HG03342 (cell line): ENCODE results near the gene MYBBP1A.

Experiments
- ATAC-seq: cut with Tn5 transposase; IDR thresholded peaks from one replicate; pipeline ENCODE4 v1.9.1; 2021; ENCODE audit warnings: mild to moderate bottlenecking, moderate library complexity; ENCODE audit not compliant: unreplicated experiment

MYBBP1A gene

DNA sequence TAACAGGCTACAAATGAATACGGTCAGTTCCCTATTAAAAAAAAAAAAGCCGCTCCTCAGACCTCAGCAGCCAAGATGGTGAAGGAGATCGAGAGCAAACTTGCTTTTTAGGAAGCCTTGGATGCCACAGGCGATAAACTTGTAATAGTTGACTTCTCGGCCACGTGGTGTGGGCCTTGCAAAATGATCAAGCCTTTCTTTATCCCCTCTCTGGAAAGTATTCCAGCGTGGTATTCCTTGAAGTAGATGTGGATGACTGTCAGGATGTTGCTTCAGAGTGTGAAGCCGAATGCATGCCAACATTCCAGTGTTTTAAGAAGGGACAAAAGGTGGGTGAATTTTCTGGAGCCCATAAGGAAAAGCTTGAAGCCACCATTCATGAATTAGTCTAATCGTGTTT lies 16.9 kb upstream of the MYBBP1A start:
- ATAC-seq = no peak

DNA sequence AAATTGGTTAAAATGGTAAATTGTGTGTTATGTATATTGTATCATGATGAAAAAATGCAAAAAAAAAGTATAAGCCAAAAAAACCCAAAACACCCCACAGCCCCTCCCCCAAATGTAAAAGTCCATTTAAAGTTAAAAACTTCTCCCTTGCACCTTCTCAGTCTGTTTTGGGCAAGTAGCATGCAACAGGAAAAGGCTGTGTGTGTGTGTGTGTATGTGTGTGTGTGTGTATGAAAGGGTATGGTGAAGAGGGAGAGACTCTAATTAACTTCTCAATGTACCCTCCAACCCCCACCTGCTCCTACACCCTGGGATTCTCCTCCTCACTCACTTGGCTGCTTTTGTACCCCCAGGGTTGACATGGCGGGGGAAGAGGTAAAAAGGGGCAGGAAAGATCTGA lies 14.4 kb upstream of the MYBBP1A start:
- ATAC-seq = no peak

DNA sequence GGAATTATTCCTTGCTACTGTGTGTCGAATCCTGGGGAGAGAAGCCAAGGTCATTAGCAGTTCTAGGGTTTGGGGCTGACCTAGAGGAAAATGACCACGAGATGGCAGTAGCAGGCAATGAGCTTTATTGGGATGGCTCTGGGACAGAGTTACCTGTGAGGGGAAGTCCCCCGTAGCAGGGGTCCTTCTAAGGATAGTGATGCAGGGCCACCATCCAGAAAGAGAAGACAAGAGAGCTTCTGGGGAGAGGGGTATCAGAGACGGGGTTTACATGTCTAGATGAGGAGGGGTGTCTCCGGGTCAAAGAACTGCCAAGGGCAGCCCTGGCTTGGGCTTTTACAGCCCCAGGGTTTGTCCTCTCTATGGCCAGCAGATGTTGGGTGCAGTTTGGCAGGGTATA lies 11.6 kb upstream of the MYBBP1A start:
- ATAC-seq = no peak

DNA sequence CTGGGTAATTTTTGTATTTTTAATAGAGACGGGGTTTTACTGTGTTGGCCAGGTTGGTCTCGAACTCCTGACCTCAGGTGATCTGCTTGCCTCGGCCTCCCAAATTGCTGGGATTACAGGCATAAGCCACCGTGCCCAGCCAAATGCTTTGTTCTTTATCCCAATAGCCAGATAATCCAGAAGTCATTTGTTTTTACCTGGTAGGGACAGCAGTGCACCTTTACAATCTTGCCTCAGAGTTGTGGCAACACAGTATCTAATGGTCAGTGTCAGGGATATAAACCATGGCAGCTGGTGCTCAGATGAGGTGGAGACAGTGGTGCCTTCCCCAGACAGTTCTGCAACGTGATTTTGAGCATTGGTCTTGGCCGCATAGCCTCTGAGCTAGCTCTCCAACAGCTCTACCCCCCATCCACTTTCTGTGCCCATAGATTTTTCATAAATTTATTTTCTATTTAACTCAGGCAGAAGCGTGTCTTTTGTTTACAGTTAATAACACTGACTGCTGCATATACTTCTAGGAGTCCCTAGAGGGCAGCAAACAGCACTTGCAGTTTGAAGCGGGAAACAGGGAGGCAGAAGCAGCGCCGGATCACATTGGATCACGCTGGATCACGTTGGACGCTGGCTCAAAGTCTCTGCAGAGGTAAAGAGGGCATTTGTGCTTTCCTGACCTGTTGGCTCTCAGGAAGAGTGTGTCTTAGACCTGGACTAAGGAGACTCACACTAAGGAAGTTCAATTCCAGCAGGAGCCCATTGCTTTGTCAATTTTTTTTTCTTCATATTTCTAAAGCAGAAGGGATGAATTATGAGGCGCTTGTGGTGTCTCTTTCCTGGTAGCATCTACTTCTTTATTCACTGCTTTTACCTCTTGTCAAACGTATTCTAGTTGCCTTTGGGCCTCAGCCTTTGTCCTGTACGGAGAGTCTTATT lies 10.3 kb upstream of the MYBBP1A start:
- no peak for ATAC-seq

DNA sequence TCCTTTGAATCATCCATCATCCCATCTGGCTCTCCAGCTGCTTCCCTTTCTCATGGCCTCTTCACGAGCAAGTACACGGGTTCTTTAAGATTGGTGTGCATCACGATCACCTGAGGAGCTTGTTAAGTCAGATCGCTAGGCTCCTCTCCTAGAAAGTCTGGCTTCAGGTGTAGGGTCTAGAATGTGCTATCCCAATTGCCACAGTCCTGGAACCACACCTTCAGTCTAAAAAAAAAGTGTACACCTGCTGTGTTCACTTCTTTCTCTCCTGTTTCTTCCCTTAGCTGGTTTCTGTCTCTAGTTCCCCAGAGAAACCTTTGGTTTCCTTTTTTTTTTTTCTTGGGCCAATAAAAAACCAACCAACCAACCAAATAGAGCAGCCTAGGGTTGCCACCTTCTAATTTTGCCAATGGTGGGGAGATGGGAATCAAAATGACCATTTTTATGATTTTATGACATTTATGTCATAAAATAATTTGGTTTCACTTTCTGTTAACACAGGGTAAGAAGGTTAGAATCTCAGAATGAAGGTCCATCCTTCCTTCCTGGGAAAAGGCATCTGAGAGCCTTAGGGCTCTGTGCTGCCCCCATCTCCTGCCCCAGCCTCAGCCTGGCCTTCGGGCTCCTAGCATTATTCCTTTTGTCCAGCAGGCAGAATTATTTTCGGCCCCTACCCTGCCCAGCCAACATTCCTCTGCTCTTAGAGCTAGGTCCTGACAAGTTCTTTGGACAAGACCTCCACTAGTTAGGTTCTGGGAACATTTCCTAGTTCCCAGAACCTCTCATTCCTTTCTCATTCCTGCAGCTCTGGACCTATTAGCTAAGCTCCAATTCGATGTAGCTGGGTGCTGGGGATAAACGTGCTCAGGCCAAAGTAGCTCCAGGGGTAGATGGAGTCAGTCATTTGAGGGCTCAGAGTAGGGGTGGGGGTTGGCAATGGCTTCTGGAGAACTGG lies 7.1 kb upstream of the MYBBP1A start:
- ATAC-seq = no peak

DNA sequence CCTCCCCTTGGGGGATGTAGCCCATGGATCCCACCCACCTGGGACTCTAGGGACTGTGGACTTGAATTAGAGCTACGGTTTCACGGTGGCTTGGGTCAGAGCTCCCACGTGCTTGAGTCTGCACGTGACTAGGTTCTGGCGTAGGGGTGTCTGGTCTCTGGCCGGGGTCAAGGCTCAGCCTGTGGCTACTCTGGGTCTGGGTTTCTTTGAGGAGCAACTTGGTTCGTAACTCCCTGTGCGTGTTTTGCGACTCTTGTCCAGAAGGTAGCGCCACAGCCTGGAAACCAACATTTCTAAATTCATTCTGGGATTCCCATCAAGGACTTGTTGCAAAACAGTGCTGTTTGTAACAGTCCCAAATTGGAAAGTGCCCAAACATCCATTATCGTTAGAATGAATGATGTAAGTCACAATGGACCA lies 5.7 kb upstream of the MYBBP1A start:
- no peak for ATAC-seq

DNA sequence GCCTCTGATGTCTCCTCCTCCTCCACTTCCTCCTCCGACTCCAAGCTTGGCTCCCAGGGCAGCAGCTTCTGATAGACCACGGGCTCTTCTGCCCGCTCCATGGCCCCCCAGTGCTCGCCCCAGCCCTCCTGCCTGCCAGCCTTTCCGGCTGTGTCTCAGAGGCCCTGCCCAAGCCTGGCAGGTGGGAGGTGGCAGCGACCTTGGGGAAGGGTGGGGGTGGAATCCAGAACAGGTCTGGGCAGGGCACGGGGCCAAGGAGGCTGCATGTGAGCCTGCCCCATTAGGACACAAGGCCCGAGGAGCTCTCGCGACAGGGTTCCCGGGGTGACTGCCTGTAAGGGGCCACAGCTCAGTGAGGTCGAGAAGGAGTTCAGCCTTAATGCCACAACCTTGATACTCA lies 5.2 kb upstream of the MYBBP1A start, which contains the start of gene GGT6:
Gene GGT6, minus strand, starts transcription at position 157 of the 400 bp plus-strand sequence. Its CDS starts 56 bp downstream, at position 101.
- no peak for ATAC-seq

DNA sequence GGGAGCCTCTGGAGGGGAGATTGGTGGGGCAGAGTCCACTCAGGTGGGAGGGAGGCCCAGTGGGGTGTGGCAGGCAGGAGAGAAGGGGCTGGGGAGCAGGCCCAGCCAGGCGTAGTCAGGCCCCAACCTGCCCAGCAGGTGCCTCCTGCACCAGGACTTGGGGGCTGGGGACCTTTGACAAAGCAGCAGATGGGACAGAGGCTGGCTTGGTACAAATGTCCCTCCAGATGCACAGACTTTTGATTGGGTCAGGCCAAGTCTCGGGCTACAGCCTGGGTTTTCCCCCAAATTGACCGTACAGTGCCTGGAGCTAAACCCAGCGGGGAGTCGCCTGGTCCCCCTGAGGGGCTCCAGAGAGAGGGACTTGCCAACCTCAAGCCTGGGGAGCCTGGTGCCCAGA lies 4.8 kb upstream of the MYBBP1A start:
- no peak for ATAC-seq

DNA sequence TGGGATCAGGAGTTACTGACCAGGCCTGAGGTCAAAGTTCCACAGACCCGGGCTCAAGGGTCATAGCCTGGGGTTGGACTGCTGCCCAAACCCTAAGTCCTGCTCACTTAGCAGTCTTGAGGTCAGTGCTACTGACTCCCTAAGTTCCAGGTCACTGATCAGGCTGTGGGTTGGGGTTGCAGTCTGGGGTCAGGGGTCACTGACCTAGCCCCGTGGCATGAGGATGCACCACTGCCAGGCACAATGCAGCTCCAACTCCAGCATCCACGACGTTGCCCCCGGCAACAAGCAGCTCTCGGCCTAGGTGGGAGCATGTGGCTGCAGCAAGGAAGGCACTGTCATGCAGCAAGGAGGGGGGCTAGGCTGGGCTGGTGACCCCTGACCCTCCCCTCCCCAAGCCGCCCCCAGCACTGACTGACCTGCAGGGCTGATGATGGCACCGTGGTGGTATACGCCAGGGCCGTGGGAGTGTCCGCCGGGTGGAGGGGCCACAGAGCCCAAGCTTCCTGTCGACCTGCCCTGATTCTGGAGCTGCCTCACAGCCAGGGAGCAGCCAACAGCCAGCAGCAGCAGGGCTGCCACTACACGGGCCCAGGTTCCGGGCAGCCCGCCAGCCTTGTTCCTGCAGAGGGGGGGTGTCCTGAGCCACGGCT lies 4.1 kb upstream of the MYBBP1A start:
- no peak for ATAC-seq

DNA sequence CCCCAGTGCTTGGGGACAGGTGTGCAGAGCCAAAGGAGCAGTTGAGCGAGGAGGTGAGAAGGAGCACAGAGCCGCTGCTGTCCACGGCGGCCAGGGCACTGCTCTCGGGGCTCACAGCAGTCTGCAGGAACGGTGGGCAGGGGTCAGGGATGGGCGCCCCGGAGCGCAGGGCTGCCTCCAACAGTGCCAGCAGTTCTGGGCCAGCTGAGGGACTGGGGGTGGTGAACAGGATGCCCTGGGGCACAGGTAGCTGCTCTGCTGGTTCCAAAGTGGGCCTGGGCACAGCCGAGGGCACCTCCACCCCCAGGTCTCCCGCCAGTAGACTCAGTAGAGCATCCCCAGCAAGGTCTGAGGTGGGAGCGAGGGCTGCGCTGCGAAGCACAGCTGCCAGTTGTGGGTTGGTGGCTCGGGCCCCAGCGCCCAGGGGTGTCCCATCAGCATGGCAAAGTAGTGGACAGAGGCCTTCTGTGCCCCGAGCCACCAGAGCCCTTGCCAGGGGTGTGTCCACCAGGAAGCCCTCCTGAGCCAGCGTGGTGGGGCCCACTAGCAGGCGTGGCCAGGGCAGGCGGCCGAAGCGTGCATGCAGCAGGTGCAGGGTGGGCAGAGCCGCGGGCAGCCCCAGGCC lies 3.3 kb upstream of the MYBBP1A start:
- ATAC-seq = no peak

DNA sequence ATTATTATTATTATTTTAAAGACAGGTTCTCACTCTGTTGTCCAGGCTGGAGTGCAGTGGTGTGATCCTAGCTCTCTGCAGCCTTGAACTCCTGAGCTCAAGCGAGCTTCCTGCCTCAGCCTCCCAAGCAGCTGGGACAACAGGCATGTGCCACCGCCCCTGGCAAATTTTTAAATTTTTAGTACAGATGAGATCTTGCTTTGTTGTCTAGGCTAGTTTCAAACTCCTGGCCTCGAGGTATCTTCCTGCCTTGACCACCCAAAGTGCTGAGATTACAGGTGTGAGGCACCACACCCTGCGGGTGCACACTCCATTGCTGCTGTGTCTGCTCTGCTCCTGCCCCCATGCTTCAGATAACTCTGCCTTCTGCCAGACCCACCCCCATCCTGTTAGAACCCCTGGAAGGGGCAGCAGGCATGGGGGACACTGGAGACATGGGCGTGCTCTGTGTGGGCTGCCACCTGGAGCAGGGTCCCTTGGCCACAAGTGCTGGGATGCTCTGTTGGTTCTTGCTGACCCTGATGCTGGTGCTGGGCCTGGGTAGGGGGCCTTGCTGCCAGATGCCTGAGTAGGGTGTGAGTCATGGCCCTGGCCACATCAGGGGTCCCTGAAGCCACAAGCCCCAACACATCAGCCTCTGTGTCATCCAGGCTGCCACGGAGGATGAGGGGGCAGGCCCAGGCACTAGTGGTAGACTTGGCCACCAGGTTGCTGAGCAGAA lies 2.6 kb upstream of the MYBBP1A start:
- ATAC-seq = no peak

DNA sequence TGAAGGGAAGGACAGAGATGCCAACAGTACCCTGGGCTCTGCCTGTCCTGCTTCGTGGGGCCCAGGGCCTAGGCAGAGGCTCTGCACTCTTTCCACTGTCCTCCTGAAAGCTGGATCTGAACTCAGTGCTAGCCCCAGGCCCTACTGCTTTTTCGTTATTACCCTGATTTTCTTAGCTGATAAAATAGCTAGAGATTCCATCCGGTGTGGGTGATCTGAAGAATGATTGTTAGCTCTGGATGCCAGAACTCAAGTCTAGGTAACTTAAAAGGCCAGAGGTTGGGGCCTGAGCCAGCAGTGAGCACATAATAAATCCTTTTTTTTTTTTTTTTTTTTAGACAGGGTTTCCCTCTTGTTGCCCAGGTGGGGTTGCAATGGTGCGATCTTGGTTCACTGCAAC lies 1.8 kb upstream of the MYBBP1A start:
- no peak for ATAC-seq

DNA sequence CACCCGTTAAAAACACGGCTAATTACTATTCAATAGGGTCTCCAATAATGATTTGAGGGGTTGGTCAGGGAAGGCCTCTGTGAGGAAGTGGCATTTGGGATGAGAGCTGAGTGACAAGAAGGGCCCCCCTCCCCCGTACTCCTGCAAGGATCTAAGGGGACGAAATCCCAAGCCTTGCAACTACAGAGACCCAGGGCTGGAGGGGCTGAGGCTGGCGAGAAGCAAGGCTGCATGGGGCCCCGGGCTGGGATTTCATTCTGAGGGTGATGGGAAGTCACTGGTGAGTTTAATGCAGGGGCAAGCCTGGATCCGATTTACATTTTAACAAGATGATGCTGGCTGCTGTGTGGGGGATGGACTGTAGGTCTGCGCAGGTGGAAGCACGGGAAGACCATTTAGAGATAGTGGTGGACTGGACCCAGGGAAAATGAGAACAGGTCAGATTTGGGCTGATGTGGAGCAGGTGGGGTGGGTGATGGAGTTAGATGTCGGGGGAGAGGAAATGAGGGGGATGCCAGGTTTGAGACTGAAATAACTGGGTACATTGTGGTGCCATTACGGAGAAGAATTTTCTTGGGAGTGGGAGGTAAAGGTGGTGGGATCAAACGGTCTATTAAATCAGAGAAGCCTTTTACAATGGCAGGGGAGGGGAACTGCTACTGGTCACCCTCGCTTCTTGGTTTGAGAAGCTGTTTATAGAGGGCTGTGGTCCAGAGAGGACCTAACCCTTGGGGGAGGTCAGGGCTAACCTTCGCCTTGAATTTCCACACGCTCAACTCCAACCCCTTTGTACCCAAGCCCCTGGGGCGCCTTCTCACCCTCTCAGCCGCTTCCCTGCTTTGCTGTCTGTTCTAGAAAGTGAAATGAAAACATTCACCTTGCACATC lies 932 bp upstream of the MYBBP1A start:
- ATAC-seq = no peak

DNA sequence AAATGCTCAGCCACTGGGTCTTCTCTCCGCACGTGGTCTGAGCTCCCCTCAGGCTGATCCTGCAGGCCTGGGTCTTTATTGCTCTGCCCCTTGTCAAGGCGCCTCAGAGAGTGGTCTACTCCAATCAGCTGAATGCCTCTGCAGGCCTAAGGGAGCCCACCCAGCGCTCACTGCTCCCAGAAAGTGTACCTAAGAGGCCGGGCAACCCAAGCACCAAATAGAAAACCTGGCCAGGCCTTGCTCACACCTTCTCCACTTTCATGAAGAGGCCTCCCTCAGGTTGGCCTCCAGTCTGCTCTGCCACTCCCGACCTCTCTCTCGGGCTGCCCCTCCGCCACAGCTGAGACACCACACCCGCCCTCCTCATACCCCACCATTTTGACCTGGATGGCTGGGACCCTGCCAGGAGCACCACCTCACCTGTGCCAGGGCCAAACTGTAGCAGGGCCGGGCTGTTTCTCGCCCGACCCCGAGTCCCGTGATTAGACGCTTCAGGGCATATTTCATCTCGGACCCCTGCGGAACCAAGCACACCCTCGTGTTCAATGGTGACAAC lies 665 bp downstream of the MYBBP1A start:
- ATAC-seq = no peak

DNA sequence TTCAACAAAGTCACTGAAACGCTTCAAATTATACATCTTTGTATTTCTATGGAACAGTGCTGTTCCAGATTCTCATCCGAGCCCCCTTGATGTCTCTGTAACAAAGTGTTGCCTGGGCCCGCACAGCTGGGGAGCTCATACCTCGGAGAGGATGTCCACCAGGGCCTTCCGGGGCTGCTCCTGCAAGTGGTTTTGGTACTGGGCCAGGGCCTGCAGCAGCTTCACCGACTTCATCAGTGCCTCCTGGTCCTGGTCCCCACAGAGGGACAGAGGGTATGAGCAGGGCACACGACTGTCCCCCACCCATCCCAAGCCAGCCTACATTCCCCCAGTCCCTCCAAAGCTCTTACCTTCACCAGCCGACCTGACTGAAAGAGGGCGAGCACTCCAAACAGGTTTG lies 1.5 kb downstream of the MYBBP1A start:
- no peak for ATAC-seq

DNA sequence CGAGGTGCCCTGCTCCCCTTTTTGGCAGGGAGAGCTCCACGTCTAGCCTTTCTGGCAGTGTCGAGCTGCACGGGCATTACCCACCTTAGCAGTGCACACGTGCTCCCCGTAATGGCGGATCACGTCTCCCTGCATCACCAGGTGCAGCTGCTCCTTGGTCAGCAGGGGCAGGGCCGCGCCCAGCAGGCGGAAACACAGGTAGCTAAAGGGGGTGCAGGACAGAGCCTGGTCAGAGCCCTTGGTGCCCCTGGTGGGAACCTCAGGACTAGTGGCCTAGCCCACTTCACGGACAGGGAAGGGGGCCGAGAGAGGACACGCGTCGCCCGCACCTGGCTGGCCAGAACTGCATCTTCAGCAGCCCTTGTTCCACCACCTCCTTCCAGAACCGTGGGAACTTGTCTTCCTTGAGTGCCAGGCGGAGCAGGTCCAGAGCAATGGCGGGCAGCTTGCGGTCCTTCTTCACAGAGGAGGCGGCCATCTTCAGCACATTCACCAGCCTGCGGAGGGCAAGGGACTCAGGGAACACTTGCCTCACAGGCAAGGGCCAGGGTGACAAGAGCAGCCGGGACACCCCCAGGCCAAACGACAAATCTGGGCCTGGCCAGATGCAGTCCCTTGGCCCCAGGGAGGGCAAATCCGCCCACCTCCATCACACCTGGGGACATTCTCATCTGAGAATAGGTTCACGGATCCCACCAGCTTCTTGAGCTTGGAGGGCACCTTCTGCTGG lies 3.2 kb downstream of the MYBBP1A start:
- ATAC-seq = no peak

DNA sequence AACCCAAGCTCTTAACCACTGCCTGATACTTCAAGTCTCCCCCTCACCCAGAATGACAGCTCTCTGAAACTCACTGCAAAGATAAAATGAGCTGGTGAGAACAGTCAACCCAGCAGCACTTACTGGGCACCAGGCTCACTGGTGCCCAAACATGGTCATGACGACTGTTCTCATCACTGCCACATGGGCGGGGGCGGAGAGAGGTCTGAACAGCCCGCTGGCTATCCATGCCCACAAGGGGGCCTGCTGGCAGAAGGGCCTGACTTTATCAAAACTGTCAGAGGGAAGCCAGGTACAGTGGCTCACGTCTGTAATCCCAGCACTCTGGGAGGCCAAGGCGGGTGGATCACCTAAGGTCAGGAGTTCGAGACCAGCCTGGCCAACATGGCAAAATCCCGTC lies 4.0 kb downstream of the MYBBP1A start:
- no peak for ATAC-seq

DNA sequence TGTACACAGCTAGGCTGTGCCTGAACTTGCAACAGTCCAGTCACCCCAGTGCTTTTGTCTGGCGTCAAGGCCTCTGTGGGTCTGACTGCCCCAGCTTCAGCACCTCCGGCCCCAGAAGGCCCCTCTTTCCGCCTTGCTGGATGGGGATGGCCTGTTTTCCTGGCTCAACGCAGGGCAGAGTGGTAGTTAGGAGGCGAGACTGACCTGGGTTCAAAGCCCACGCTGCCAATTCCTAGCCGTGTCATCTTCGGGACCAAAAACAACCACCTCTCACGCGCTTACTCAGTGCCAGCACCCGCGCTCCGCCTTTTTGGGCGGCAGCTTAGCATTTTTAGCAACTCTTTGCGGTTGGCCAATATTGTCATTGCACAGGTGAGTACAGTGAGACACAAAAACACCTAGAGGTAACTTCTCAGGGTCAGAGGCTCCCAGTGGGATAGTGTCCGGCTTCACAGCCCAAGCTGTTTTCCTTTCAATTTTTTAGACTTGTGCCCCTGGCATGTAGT lies 4.6 kb downstream of the MYBBP1A start:
- no peak for ATAC-seq
